ENCODE measurements around the gene ATP8A1.

ATP8A1 gene

GRCh38 chr4:42579903-42580302 lies 77.0 kb downstream of the ATP8A1 start:
- Histone ChIP-seq H3K9ac (ENCODE audit: low read length) (no peak overlapping the region), H3K4me1 (ENCODE audit: low read length) (no peaks in the 10 kb centered on the region), H3K27me3 (ENCODE audit: low read depth, low read length) (no peaks in the 10 kb centered on the region), H3K4me3 (ENCODE audit: low read length) (no peak overlapping the region), H4K20me1 (ENCODE audit: insufficient read depth, low read length) (no peaks in the 10 kb centered on the region), H3K27ac (ENCODE audit: low read length) (no peak overlapping the region), H3K36me3 (replicated peaks; ENCODE audit: low read depth, low read length) (peaks cover 10% of the 10 kb centered on the region), H3K9me3 (ENCODE audit: insufficient read depth, low read length) (no peaks in the 10 kb centered on the region), H3K4me2 (ENCODE audit: low read length) (no peak overlapping the region), H3K79me2 (ENCODE audit: low read length) (no peaks in the 10 kb centered on the region), H2AFZ (ENCODE audit: low read depth, low read length) (no peak overlapping the region)
- TF ChIP-seq EZH2phosphoT487 (IDR thresholded peaks at IDR 0.05; ENCODE audit: low read depth), result no peak
- TF ChIP-seq, protein P1, sequence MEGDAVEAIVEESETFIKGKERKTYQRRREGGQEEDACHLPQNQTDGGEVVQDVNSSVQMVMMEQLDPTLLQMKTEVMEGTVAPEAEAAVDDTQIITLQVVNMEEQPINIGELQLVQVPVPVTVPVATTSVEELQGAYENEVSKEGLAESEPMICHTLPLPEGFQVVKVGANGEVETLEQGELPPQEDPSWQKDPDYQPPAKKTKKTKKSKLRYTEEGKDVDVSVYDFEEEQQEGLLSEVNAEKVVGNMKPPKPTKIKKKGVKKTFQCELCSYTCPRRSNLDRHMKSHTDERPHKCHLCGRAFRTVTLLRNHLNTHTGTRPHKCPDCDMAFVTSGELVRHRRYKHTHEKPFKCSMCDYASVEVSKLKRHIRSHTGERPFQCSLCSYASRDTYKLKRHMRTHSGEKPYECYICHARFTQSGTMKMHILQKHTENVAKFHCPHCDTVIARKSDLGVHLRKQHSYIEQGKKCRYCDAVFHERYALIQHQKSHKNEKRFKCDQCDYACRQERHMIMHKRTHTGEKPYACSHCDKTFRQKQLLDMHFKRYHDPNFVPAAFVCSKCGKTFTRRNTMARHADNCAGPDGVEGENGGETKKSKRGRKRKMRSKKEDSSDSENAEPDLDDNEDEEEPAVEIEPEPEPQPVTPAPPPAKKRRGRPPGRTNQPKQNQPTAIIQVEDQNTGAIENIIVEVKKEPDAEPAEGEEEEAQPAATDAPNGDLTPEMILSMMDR (IDR thresholded peaks at IDR 0.05; ENCODE audit: low read depth, low read length), result no peak

- Histone ChIP-seq H3K4me1 (ENCODE audit: low read length) (no peaks in the 10 kb centered on the region), H4K20me1 (ENCODE audit: insufficient read depth, low read length) (no peaks in the 10 kb centered on the region), H3K27me3 (ENCODE audit: low read depth, low read length) (no peaks in the 10 kb centered on the region), H3K27ac (ENCODE audit: low read length) (no peak overlapping the region), H3K4me3 (ENCODE audit: low read length) (no peak overlapping the region), H3K9me3 (ENCODE audit: insufficient read depth, low read length) (no peaks in the 10 kb centered on the region), H3K36me3 (replicated peaks; ENCODE audit: low read depth, low read length) (peaks cover 5% of the 10 kb centered on the region), H3K4me2 (ENCODE audit: low read length) (no peak overlapping the region), H3K9ac (ENCODE audit: low read length) (no peak overlapping the region), H2AFZ (ENCODE audit: low read depth, low read length) (no peak overlapping the region), H3K79me2 (ENCODE audit: low read length) (no peaks in the 10 kb centered on the region)
- TF ChIP-seq, protein P1 (IDR thresholded peaks at IDR 0.05; ENCODE audit: low read depth, low read length), result peak; percentile 41
- TF ChIP-seq EZH2phosphoT487 (IDR thresholded peaks at IDR 0.05; ENCODE audit: low read depth), result no peak
Measured at GRCh38 chr4:42578187-42578586, 78.7 kb downstream of the ATP8A1 start.

DNA sequence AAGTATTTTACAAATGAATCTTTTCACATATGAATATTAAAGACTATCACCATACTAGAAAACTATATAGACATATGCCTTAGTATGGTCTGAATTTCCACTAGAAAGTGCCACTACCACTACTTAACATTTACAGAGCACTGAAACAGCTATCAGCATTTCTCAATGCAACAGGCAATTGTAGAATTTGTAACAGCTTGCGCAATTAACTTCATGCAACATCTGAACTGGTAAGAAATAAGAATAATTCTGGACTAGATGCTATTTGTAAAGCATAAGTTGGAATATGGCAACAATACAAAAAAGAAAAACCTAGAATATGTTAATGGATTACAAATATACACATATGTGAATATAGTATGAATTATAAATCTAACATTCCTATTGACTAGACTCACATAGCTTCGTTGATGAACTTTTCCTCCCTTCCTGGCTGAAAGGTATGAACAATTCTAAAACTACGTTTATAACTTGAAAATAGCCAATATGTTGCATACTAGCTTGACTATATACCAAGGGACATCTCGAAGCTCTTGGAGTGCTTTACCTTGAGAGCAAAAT lies 82.0 kb downstream of the ATP8A1 start:
- Histone ChIP-seq H3K4me2 (ENCODE audit: low read length) (no peak overlapping the region), H3K4me3 (ENCODE audit: low read length) (no peak overlapping the region), H4K20me1 (ENCODE audit: insufficient read depth, low read length) (no peaks in the 10 kb centered on the region), H3K27ac (ENCODE audit: low read length) (no peak overlapping the region), H3K4me1 (ENCODE audit: low read length) (no peaks in the 10 kb centered on the region), H3K9me3 (ENCODE audit: insufficient read depth, low read length) (no peaks in the 10 kb centered on the region), H3K36me3 (replicated peaks; ENCODE audit: low read depth, low read length) (peaks cover 3% of the 10 kb centered on the region), H2AFZ (ENCODE audit: low read depth, low read length) (no peak overlapping the region), H3K79me2 (ENCODE audit: low read length) (no peaks in the 10 kb centered on the region), H3K27me3 (ENCODE audit: low read depth, low read length) (no peaks in the 10 kb centered on the region), H3K9ac (ENCODE audit: low read length) (no peak overlapping the region)
- TF ChIP-seq, protein P1 (IDR thresholded peaks at IDR 0.05; ENCODE audit: low read depth, low read length), result no peak
- no peak for TF ChIP-seq EZH2phosphoT487 (IDR thresholded peaks at IDR 0.05; ENCODE audit: low read depth)

DNA sequence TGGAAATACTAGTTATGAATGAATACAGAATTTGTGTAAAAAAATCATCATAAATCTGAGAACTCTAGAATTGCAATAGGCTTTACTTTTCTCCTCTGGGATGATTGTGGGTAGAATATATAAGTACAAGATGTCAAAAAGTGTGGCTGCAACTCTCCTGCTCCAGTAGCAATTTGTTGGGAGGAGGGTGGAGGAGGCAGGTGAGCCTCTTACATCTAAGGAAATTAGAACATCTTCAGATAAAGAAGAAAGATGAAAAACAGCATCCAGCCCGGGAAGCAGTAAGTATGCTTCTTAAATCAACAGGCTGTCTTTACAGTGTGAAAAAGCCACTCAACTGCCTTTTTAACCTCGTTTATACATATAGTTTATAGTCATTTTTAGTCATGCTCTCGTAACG lies 83.7 kb downstream of the ATP8A1 start:
- TF ChIP-seq, protein P1 (IDR thresholded peaks at IDR 0.05; ENCODE audit: low read depth, low read length), result no peak
- TF ChIP-seq EZH2phosphoT487 (IDR thresholded peaks at IDR 0.05; ENCODE audit: low read depth), result no peak
- Histone ChIP-seq H2AFZ (ENCODE audit: low read depth, low read length) (no peak overlapping the region), H3K4me1 (ENCODE audit: low read length) (no peaks in the 10 kb centered on the region), H4K20me1 (ENCODE audit: insufficient read depth, low read length) (no peaks in the 10 kb centered on the region), H3K36me3 (replicated peaks; ENCODE audit: low read depth, low read length) (no peaks in the 10 kb centered on the region), H3K79me2 (ENCODE audit: low read length) (no peaks in the 10 kb centered on the region), H3K27ac (ENCODE audit: low read length) (no peak overlapping the region), H3K27me3 (ENCODE audit: low read depth, low read length) (no peaks in the 10 kb centered on the region), H3K4me3 (ENCODE audit: low read length) (no peak overlapping the region), H3K9ac (ENCODE audit: low read length) (no peak overlapping the region), H3K9me3 (ENCODE audit: insufficient read depth, low read length) (no peaks in the 10 kb centered on the region), H3K4me2 (ENCODE audit: low read length) (no peak overlapping the region)

Data from OCI-LY3 (cell line).